C4-2B (cell line): ENCODE results near the gene ITPR2.

Experiments
- CTCF ChIP-seq: fragments of 450-650 bp; conservative IDR thresholded peaks from 2 replicates; pipeline ENCODE4 v1.5.1; 2017; ENCODE audit warnings: mild to moderate bottlenecking
- ZFX ChIP-seq: fragments of 450-650 bp; IDR thresholded peaks from 2 replicates; pipeline ENCODE4 v1.6.1; 2017

GRCh38 chr12:26530461-26530860 lies 302.5 kb downstream of the ITPR2 start:
- no peak for TF ChIP-seq CTCF
- TF ChIP-seq ZFX: no peak
